Measurements from ENCODE around the gene CROT. TPM values are rescaled to one million over a fixed set of nuclear protein-coding genes. Genes with fewer than 3 reads are reported as not detected.

CROT gene
- total RNA-seq, 4 donors from 2014 or later = 12.0 to 20.7 (median 12.7) TPM

DNA sequence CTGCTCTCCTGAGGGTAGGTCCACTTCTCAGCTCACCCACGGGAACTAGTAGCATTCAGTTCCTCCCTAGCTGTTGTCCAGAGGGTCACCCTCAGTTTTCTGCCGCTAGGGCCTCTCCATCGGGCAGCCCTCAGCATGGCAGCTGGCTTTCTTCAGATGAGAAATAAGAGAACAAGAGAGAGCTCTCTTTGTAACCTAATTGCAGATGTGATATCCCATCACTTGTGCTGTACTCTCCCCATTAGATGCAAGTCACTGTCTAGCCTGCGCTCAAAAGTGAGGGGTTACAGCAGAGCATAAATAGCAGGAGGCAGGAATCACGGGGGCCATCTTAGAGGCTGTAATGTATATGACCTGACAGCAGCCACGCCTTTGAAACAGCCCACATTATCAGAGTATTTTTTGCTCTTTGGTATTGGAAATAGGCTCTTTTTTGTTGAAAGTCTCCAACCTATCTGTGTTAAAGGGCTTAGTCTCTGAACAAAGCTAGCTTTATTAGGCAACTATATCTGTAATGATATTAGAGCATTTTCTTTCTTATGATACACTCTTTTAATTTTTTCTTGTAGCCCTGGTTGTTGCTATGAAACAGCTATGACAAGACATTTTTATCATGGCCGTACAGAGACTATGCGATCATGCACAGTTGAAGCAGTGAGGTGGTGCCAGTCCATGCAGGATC, 45.7 kb downstream of the CROT start:
- ATAC-seq = no peak
- H3K27ac ChIP-seq = no peak overlapping the region
- no peaks in the 10 kb centered on the region for H3K27me3 ChIP-seq
- 92 to 100% methylated on average over 2 to 4 of the region's 8 CpGs for WGBS, 2 donors (ENCODE audit: low coverage in 1 of 2)
- no peak overlapping the region for H3K4me3 ChIP-seq
- peaks cover 0 to 85% of the 10 kb centered on the region in 2 donors for H3K36me3 ChIP-seq
- H3K9me3 ChIP-seq = no peaks in the 10 kb centered on the region
- TF ChIP-seq POLR2A (IDR thresholded peaks at IDR 0.05) (no peak), POLR2AphosphoS5 (IDR thresholded peaks at IDR 0.05) (no peak), EP300 (IDR thresholded peaks at IDR 0.05) (no peak)
- TF ChIP-seq, protein P1, sequence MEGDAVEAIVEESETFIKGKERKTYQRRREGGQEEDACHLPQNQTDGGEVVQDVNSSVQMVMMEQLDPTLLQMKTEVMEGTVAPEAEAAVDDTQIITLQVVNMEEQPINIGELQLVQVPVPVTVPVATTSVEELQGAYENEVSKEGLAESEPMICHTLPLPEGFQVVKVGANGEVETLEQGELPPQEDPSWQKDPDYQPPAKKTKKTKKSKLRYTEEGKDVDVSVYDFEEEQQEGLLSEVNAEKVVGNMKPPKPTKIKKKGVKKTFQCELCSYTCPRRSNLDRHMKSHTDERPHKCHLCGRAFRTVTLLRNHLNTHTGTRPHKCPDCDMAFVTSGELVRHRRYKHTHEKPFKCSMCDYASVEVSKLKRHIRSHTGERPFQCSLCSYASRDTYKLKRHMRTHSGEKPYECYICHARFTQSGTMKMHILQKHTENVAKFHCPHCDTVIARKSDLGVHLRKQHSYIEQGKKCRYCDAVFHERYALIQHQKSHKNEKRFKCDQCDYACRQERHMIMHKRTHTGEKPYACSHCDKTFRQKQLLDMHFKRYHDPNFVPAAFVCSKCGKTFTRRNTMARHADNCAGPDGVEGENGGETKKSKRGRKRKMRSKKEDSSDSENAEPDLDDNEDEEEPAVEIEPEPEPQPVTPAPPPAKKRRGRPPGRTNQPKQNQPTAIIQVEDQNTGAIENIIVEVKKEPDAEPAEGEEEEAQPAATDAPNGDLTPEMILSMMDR (IDR thresholded peaks at IDR 0.05) = no peak
- H3K4me1 ChIP-seq = no peaks in the 10 kb centered on the region

DNA sequence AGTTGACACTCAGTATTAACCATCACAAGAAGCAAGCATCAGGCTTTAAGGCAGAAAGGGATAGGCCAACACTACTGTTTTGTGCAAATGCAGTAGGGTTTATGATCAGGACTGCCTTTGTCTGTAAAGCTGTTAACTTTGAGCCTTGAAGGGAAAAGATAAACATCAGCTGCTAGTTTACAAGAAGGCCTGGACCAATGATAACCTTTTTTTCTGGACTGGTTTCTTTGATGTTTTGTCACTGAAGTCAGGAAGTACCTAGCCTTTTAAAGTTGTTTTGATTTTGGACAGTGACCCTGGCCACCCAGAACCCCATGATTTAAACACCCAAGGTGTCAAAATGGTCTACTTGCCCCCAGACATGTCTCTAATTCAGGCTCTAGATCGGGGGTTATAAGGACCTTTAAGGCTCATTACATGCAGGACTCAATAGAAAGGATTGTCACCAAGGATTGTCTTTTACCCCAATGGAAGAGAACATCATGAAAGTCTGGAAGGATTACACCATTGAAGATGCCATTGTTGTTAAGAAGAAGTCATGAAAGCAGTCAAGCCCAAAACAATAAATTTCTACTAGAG, 50.1 kb downstream of the CROT start:
- Histone ChIP-seq H3K36me3 (peaks cover 0 to 73% of the 10 kb centered on the region in 2 donors), H3K27ac (no peak overlapping the region), H3K9me3 (no peaks in the 10 kb centered on the region), H3K4me1 (no peaks in the 10 kb centered on the region), H3K4me3 (no peak overlapping the region), H3K27me3 (no peaks in the 10 kb centered on the region)
- TF ChIP-seq EP300 (IDR thresholded peaks at IDR 0.05) = no peak
- TF ChIP-seq POLR2A (IDR thresholded peaks at IDR 0.05) = no peak
- TF ChIP-seq, protein P1 (IDR thresholded peaks at IDR 0.05) = no peak
- TF ChIP-seq POLR2AphosphoS5 (IDR thresholded peaks at IDR 0.05) = no peak
- WGBS, 2 donors (ENCODE audit: low coverage in 1 of 2) = no CpG with 5 or more reads among the region's 1 CpG
- ATAC-seq = no peak

DNA sequence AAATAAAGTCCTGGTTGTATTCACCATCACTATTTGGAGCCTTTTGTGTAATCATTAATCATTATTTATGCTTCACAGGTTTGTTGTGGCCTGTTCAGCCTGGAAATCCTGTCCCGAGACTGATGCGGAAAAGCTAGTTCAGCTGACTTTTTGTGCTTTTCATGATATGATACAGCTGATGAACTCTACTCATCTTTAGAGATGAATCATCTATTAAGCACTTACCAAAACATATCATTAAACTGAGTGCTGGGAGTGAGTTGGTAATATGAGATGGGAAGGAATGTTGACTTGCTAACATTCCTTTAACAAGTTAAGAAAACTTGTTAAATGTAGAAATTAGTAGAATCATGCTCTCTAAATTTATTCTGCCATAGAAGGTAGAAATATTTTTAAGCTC, 53.0 kb downstream of the CROT start:
- ATAC-seq = no peak
- Histone ChIP-seq H3K27ac (no peak overlapping the region), H3K36me3 (peaks cover 0 to 44% of the 10 kb centered on the region in 2 donors), H3K4me3 (no peak overlapping the region), H3K9me3 (no peaks in the 10 kb centered on the region), H3K4me1 (no peaks in the 10 kb centered on the region), H3K27me3 (no peaks in the 10 kb centered on the region)
- TF ChIP-seq, protein P1 (IDR thresholded peaks at IDR 0.05) = no peak
- no peak for TF ChIP-seq POLR2A (IDR thresholded peaks at IDR 0.05)
- no peak for TF ChIP-seq EP300 (IDR thresholded peaks at IDR 0.05)
- no peak for TF ChIP-seq POLR2AphosphoS5 (IDR thresholded peaks at IDR 0.05)
- 55 to 66% methylated on average over 2 of the region's 2 CpGs for WGBS, 2 donors (ENCODE audit: low coverage in 1 of 2)

DNA sequence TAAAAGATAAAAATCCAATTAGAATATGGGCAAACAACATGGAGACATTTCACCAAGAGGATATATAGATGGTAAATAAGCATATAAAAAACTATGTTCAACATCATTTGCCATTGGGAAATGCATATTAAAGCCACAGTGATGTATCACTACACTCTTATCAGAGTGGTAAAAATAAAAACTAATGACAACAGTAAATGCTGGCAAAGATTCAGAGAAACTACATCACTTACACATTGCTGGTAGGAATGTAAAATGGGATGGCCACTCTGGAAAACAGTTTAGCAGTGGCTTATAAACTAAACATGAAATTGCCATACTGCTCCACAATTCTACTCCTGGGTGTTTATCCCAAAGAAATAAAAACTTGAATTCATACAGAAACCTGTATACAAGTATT, 59.2 kb downstream of the CROT start:
- H3K4me1 ChIP-seq = no peaks in the 10 kb centered on the region
- H3K27me3 ChIP-seq = no peaks in the 10 kb centered on the region
- TF ChIP-seq POLR2AphosphoS5 (IDR thresholded peaks at IDR 0.05) = no peak
- no peak for TF ChIP-seq EP300 (IDR thresholded peaks at IDR 0.05)
- TF ChIP-seq, protein P1 (IDR thresholded peaks at IDR 0.05) = no peak
- TF ChIP-seq POLR2A (IDR thresholded peaks at IDR 0.05) = no peak
- H3K4me3 ChIP-seq = no peak overlapping the region
- ATAC-seq = no peak
- peaks cover 0 to 4% of the 10 kb centered on the region in 2 donors for H3K36me3 ChIP-seq
- H3K27ac ChIP-seq = no peak overlapping the region
- no peaks in the 10 kb centered on the region for H3K9me3 ChIP-seq

DNA sequence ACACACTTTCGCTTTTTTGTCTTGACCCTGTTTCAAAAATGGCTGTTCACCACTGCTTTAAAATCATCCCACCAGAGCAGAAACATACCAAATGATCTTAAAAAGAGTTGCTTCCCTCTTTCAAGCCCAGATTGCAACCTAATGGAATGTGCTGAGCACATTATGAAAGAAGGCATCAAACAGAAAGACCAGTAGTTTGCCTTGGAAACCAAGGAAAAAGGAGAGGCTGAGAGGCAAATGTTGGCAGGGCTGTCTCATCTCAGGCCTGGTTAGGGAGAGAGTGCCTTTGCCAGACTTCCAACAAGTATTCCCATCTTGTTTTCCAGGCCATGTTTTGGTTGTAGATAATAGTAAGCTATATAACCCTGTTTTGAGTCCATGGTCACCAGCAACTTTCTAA, 65.7 kb downstream of the CROT start:
- 83 to 100% methylated on average over 1 of the region's 1 CpG for WGBS, 2 donors (ENCODE audit: low coverage in 1 of 2)
- H3K4me1 ChIP-seq = no peaks in the 10 kb centered on the region
- no peak overlapping the region for H3K4me3 ChIP-seq
- no peak for ATAC-seq
- TF ChIP-seq EP300 (IDR thresholded peaks at IDR 0.05) = no peak
- no peak for TF ChIP-seq POLR2AphosphoS5 (IDR thresholded peaks at IDR 0.05)
- TF ChIP-seq, protein P1 (IDR thresholded peaks at IDR 0.05) = no peak
- no peak for TF ChIP-seq POLR2A (IDR thresholded peaks at IDR 0.05)
- no peaks in the 10 kb centered on the region for H3K36me3 ChIP-seq
- H3K9me3 ChIP-seq = no peaks in the 10 kb centered on the region
- no peaks in the 10 kb centered on the region for H3K27me3 ChIP-seq
- H3K27ac ChIP-seq = no peak overlapping the region

Data from gastroesophageal sphincter (tissue), 4 donors.